Measurements from ENCODE around the gene PLEKHA8. TPM values are rescaled to one million over a fixed set of nuclear protein-coding genes. Genes with fewer than 3 reads are reported as not detected.

PLEKHA8 gene
- total RNA-seq, 4 donors from 2014 or later, result 6.1 to 24.4 (median 11.5) TPM

GRCh38 chr7:30172451-30172850, 144.2 kb downstream of the PLEKHA8 start:
- H3K4me3 ChIP-seq, result no peak overlapping the region
- H3K27ac ChIP-seq, result no peak overlapping the region
- H3K4me1 ChIP-seq, result no peaks in the 10 kb centered on the region
- no peak for TF ChIP-seq CTCF (IDR thresholded peaks at IDR 0.05)
- no peak for TF ChIP-seq POLR2A (IDR thresholded peaks at IDR 0.05)
- no peak for DNase-seq
- H3K9me3 ChIP-seq, result no peaks in the 10 kb centered on the region
- H3K27me3 ChIP-seq, result no peaks in the 10 kb centered on the region
- intact Hi-C loops (cut with DNase I; ENCODE audit: low total_unique reads), result no loop called here
- H3K36me3 ChIP-seq, result no peaks in the 10 kb centered on the region

- intact Hi-C loops (cut with DNase I; ENCODE audit: low total_unique reads), result no loop called here
- peak; percentile 41 to 52 for DNase-seq
- Histone ChIP-seq H3K9me3 (no peaks in the 10 kb centered on the region), H3K27me3 (no peaks in the 10 kb centered on the region), H3K27ac (no peak overlapping the region), H3K36me3 (no peaks in the 10 kb centered on the region), H3K4me3 (no peak overlapping the region), H3K4me1 (no peaks in the 10 kb centered on the region)
- no peak for TF ChIP-seq CTCF (IDR thresholded peaks at IDR 0.05)
- no peak for TF ChIP-seq POLR2A (IDR thresholded peaks at IDR 0.05)
Measured at GRCh38 chr7:30173058-30173897, 145.1 kb downstream of the PLEKHA8 start.

GRCh38 chr7:30175180-30175579, 147.0 kb downstream of the PLEKHA8 start:
- Histone ChIP-seq H3K36me3 (no peaks in the 10 kb centered on the region), H3K4me3 (no peak overlapping the region), H3K4me1 (no peaks in the 10 kb centered on the region), H3K27me3 (no peaks in the 10 kb centered on the region), H3K9me3 (no peaks in the 10 kb centered on the region), H3K27ac (no peak overlapping the region)
- intact Hi-C loops (cut with DNase I; ENCODE audit: low total_unique reads), result no loop called here
- DNase-seq, result no peak
- no peak for TF ChIP-seq CTCF (IDR thresholded peaks at IDR 0.05)
- TF ChIP-seq POLR2A (IDR thresholded peaks at IDR 0.05), result no peak

GRCh38 chr7:30175636-30176147, 147.5 kb downstream of the PLEKHA8 start:
- Histone ChIP-seq H3K36me3 (no peaks in the 10 kb centered on the region), H3K4me1 (no peaks in the 10 kb centered on the region), H3K4me3 (no peak overlapping the region), H3K9me3 (no peaks in the 10 kb centered on the region), H3K27ac (no peak overlapping the region), H3K27me3 (no peaks in the 10 kb centered on the region)
- intact Hi-C loops (cut with DNase I; ENCODE audit: low total_unique reads), result no loop called here
- no peak for TF ChIP-seq POLR2A (IDR thresholded peaks at IDR 0.05)
- no peak for TF ChIP-seq CTCF (IDR thresholded peaks at IDR 0.05)
- DNase-seq, result no peak

DNA sequence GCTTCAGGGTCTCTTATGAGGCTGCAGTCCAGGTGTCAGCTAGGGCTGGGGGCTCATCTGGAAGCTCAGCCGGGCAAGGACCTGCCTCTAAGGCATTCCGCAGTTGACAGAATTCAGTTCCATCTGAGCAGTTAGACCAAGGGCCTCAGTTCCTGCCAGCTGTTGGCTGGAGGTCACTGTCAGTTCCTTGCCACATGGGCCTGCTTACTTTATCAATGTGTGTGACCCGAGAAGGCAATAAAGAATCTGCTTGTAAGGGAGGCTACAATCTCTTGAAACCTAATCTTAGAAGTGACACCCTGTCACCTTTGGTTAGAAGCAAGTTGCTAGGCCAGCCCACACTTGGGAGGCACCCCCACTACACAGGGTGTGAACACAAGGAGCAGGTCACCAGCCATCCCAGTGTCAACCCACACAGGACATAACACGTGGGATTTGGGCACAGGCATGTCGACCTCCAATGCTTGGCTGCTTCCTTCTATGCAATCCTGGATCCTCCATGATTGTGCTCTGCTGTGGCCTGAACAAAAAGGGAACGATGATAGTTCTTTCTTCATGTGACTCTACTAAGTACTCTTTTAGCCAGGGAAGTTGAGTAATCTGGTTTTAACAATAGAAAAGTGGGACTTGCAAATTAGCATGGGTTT, 148.4 kb downstream of the PLEKHA8 start:
- H3K27ac ChIP-seq, result no peak overlapping the region
- H3K27me3 ChIP-seq, result no peaks in the 10 kb centered on the region
- no peak for DNase-seq
- H3K4me1 ChIP-seq, result no peaks in the 10 kb centered on the region
- TF ChIP-seq CTCF (IDR thresholded peaks at IDR 0.05) (no peak), POLR2A (IDR thresholded peaks at IDR 0.05) (no peak)
- no peaks in the 10 kb centered on the region for H3K9me3 ChIP-seq
- intact Hi-C loops (cut with DNase I; ENCODE audit: low total_unique reads), result no loop called here
- H3K4me3 ChIP-seq, result no peak overlapping the region
- no peaks in the 10 kb centered on the region for H3K36me3 ChIP-seq
